Tracheal epithelial cell (primary cell): Measurements from ENCODE around the gene ZNF724. TPM values are rescaled to one million over a fixed set of nuclear protein-coding genes. Genes with fewer than 3 reads are reported as not detected.

Experiments
- total RNA-seq: library from RNA; depleted of rRNA; stranded (reverse); fragments of >200 nt; gene quantifications from 2 replicates; pipeline ENCODE4 v1.2.1, GENCODE V29; 2014

ZNF724 gene
- 1.1 and 2.2 TPM in 2 replicates for total RNA-seq

GRCh38 chr19:23249911-23250649 is at the start of gene ZNF724:
Gene ZNF724, minus strand, starts transcription at chr19:23250394. Its CDS starts 152 bp downstream, at chr19:23250242.

Other genes starting within 250 kb of the ZNF724 start
- gene ZNF728, start 247.2 kb downstream of the ZNF724 start, total RNA-seq, result not detected in 2 replicates
- gene ZNF730, start 133.4 kb downstream of the ZNF724 start, total RNA-seq, result 0.21 TPM in 1 of 2 replicates, not detected in the other
- 11.3 and 18.3 TPM in 2 replicates for gene ZNF91, start 145.1 kb upstream of the ZNF724 start, total RNA-seq